Tibial nerve (tissue), 3 donors: ENCODE measurements around the gene B3GALT5.

Experiments
- POLR2A ChIP-seq, 2 donors: fragments of 450-650 bp; IDR thresholded peaks; one replicate each; pipeline ENCODE4 v1.6.1; 2017; ENCODE audit warnings: antibody characterized with exemption in 2 of 2, mild to moderate bottlenecking in 2 of 2, moderate library complexity in 2 of 2
- TF ChIP-seq, protein P1 (sequence below), 5 experiments: fragments of 200-600 bp in 3 of 5; fragments of 450-650 bp in 2 of 5; sonication (generic) in 3 of 5; IDR thresholded peaks; one replicate each; pipeline ENCODE4 v1.5.1; 2016 to 2019; ENCODE audit warnings: antibody characterized with exemption in 5 of 5, mild to moderate bottlenecking in 3 of 5, moderate library complexity in 2 of 5

GRCh38 chr21:39681257-39681656 lies 68.5 kb downstream of the B3GALT5 start:
- TF ChIP-seq POLR2A (IDR thresholded peaks at IDR 0.05) = no peak
- TF ChIP-seq, protein P1, sequence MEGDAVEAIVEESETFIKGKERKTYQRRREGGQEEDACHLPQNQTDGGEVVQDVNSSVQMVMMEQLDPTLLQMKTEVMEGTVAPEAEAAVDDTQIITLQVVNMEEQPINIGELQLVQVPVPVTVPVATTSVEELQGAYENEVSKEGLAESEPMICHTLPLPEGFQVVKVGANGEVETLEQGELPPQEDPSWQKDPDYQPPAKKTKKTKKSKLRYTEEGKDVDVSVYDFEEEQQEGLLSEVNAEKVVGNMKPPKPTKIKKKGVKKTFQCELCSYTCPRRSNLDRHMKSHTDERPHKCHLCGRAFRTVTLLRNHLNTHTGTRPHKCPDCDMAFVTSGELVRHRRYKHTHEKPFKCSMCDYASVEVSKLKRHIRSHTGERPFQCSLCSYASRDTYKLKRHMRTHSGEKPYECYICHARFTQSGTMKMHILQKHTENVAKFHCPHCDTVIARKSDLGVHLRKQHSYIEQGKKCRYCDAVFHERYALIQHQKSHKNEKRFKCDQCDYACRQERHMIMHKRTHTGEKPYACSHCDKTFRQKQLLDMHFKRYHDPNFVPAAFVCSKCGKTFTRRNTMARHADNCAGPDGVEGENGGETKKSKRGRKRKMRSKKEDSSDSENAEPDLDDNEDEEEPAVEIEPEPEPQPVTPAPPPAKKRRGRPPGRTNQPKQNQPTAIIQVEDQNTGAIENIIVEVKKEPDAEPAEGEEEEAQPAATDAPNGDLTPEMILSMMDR (IDR thresholded peaks at IDR 0.05) = no peak
